Measurements from ENCODE around the gene OR4K17.
"Not testable (repeated sequence)": the region's sequence is repeated elsewhere in the genome, so short reads cannot be mapped to it uniquely, and the experiment has no call there.

Gene OR4K17

GRCh38 chr14:20110438-20110837 is at the start of gene OR4K17:
Gene OR4K17, plus strand, starts transcription at chr14:20110739. Its CDS starts 6,761 bp downstream, at chr14:20117500.
- DNase-seq (ENCODE audit: low spot score): no peak

GRCh38 chr14:20092050-20092449 is 18.5 kb upstream of the OR4K17 start:
- DNase-seq (ENCODE audit: low spot score): no peak

- DNase-seq (ENCODE audit: low spot score): no peak
Measured at GRCh38 chr14:20093442-20093841, 17.1 kb upstream of the OR4K17 start.

GRCh38 chr14:20098926-20099770 is 11.4 kb upstream of the OR4K17 start:
- DNase-seq (ENCODE audit: low spot score): not testable (repeated sequence)

- DNase-seq (ENCODE audit: low spot score): no peak
Measured at GRCh38 chr14:20112321-20112720, 1.8 kb downstream of the OR4K17 start.

GRCh38 chr14:20116748-20117147 is 6.2 kb downstream of the OR4K17 start:
- no peak for DNase-seq (ENCODE audit: low spot score)

GRCh38 chr14:20118795-20119194 is 8.3 kb downstream of the OR4K17 start:
- no peak for DNase-seq (ENCODE audit: low spot score)

GRCh38 chr14:20138520-20138919 is 28.0 kb downstream of the OR4K17 start, which contains the start of gene OR4N5:
Gene OR4N5, plus strand, starts transcription at chr14:20138820. Its CDS starts 4,916 bp downstream, at chr14:20143736.
- DNase-seq (ENCODE audit: low spot score): no peak

GRCh38 chr14:20143911-20144310 is 33.4 kb downstream of the OR4K17 start:
- DNase-seq (ENCODE audit: low spot score): no peak

- DNase-seq (ENCODE audit: low spot score): no peak
Measured at GRCh38 chr14:20144820-20145219, 34.3 kb downstream of the OR4K17 start.

- no peak for DNase-seq (ENCODE audit: low spot score)
Measured at GRCh38 chr14:20164462-20164861, 53.9 kb downstream of the OR4K17 start.

- no peak for DNase-seq (ENCODE audit: low spot score)
Measured at GRCh38 chr14:20167091-20167490, 56.6 kb downstream of the OR4K17 start.

GRCh38 chr14:20169852-20170251 is 59.3 kb downstream of the OR4K17 start:
- not testable (repeated sequence) for DNase-seq (ENCODE audit: low spot score)
